ENCODE data around the gene UST.
"Not testable (repeated sequence)": the region's sequence is repeated elsewhere in the genome, so short reads cannot be mapped to it uniquely, and the experiment has no call there.

UST gene

DNA sequence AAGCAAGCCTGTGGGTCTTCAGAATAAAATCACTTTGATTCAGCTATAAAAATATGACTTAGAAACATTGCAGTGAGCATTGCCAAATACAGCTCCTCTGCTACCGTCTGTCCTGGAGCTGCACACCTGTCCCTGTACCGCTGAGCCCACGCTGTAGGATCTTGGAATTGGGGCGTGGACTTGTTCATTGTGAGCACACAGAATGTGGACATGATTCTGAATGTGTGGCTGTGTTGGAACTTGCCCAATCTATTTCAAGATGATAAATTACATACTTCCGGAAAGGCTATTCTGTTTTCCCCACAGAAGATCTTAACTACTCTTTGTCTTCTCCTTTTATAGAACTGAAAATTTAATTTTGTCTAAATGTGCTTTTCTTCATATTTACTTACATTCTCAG lies 107.3 kb downstream of the UST start:
- no peak overlapping the region for H3K4me3 ChIP-seq (ENCODE audit: low read depth, low read length)
- DNase-seq (ENCODE audit: low read depth): no peak
- TF ChIP-seq, protein P1, sequence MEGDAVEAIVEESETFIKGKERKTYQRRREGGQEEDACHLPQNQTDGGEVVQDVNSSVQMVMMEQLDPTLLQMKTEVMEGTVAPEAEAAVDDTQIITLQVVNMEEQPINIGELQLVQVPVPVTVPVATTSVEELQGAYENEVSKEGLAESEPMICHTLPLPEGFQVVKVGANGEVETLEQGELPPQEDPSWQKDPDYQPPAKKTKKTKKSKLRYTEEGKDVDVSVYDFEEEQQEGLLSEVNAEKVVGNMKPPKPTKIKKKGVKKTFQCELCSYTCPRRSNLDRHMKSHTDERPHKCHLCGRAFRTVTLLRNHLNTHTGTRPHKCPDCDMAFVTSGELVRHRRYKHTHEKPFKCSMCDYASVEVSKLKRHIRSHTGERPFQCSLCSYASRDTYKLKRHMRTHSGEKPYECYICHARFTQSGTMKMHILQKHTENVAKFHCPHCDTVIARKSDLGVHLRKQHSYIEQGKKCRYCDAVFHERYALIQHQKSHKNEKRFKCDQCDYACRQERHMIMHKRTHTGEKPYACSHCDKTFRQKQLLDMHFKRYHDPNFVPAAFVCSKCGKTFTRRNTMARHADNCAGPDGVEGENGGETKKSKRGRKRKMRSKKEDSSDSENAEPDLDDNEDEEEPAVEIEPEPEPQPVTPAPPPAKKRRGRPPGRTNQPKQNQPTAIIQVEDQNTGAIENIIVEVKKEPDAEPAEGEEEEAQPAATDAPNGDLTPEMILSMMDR (IDR thresholded peaks at IDR 0.05; ENCODE audit: low read depth, low read length, missing control alignments): no peak

DNA sequence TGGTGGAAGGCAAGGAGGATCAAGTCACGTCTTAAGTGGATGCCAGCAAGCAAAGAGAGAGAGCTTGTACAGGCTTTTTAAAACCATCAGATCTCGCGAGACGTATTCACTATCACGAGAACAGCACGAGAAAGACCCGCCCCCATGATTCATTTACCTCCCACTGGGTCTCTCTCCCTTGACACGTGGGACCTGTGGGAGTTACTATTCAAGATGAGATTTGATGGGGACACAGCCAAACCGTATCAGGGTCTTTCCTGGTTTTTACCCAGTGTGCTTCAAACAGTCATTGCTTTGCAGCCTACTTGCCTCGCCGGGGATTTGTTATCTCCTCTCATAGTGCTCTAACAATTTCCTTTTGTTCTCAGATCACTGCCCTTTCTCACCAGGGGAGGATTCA lies 108.2 kb downstream of the UST start:
- no peak overlapping the region for H3K4me3 ChIP-seq (ENCODE audit: low read depth, low read length)
- no peak for DNase-seq (ENCODE audit: low read depth)
- TF ChIP-seq, protein P1 (IDR thresholded peaks at IDR 0.05; ENCODE audit: low read depth, low read length, missing control alignments): no peak

DNA sequence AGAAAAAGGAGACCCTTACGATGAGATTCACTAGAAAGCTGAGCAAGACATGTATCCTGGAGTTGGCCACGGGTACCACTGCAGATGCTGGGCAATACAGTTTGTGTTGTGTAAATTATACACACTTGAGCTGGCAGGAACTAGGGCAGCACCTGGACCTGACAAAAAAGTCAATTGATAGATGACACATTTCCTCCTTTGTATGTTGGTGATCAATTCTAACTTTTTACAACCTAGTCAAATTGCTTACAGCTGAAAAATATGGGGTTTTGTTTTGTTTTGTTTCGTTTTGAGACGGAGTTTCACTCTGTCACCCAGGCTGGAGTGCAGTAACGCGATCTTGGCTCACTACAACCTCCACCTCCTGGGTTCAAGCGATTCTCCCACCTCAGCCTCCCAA lies 108.9 kb downstream of the UST start:
- DNase-seq (ENCODE audit: low read depth): no peak
- TF ChIP-seq, protein P1 (IDR thresholded peaks at IDR 0.05; ENCODE audit: low read depth, low read length, missing control alignments): no peak
- H3K4me3 ChIP-seq (ENCODE audit: low read depth, low read length): no peak overlapping the region

DNA sequence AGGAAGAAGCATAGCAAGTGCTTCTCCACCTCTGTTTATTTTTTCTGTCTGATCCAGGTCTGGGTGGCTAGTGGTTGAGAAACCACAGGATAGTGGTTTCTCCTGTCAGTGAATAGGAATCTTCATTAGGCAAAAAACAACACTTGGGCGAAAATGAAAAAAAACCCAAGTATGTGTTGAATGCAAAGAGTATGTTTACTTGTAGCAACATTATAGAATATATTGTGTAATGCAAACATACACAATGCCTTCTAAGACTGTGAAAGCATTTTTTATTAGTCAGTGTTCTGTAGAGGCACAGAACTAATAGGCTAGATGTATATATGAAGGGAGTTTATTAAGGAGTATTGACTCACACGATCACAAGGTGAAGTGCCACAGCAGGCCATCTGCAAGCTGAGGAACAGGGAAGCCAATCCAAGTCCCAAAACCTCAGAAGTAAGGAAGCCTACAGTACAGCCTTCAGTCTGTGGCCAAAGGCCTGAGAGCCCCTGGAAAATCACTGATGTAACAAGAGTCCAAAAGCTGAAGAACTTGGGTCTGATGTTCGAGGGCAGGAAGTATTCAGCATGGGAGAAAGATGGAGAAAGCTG lies 111.1 kb downstream of the UST start:
- no peak overlapping the region for H3K4me3 ChIP-seq (ENCODE audit: low read depth, low read length)
- no peak for DNase-seq (ENCODE audit: low read depth)
- TF ChIP-seq, protein P1 (IDR thresholded peaks at IDR 0.05; ENCODE audit: low read depth, low read length, missing control alignments): no peak

DNA sequence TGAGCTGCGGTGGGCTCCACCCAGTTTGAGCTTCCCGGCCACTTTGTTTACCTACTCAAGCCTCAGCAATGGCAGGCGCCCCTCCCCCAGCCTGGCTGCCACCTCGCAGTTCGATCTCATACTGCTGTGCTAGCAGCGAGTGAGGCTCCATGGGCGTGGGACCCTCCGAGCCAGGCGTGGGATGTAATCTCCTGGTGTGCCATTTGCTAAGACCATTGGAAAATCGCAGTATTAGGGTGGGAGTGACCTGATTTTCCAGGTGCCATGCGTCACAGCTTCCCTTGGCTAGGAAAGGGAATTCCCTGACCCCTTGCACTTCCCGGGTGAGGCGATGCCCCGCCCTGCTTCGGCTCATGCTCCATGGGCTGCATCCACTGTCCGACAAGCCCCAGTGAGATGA lies 117.3 kb downstream of the UST start:
- not testable (repeated sequence) for DNase-seq (ENCODE audit: low read depth); H3K4me3 ChIP-seq (ENCODE audit: low read depth, low read length)

DNA sequence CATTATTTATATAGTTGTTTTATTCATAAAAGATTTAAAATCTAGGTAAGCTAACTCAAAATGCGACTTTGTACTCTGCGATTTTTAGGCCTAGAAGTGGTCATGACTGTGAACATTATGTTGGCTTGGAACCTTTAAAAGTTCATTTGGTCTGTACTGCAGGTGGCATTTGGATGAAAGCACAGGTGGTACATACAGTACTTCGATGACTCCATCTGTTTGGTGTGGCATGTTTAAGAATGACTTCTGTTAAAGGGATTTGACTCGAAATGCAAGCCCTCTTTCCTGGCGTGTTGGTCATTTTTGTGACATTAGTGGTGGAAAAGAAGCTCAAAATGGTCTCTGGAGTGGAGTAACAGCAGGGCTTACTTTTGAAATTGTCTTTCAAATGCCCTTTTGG lies 118.1 kb downstream of the UST start:
- no peak overlapping the region for H3K4me3 ChIP-seq (ENCODE audit: low read depth, low read length)
- TF ChIP-seq, protein P1 (IDR thresholded peaks at IDR 0.05; ENCODE audit: low read depth, low read length, missing control alignments): no peak
- DNase-seq (ENCODE audit: low read depth): no peak

DNA sequence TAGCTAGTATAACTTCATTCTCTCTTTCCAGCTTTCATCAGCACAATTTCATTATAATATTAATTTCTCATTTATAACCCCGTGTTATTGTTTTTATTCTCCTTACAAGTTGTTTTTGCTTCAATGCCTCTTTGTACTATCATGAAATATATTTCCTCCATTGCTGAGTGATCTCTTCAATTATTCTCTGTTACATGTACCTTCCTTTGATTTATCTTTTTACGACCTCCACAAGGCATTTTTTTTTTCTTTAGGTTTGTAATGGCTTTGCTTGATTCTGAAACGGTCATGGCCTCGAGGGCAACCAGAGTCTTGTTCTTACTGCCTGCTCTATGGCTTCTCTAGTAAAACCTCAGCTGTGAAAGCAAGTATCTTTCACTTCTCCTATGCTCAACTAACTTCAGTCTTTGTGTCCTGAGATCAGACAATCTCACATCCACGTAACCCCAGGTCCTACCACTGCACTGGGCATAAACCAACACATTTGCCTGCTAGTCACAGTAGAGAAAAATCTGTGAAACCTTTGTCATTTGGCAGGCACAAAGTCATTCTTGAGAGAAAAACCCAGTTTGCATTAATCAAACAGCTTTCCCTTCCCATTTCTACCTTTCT lies 119.9 kb downstream of the UST start:
- H3K4me3 ChIP-seq (ENCODE audit: low read depth, low read length): no peak overlapping the region
- DNase-seq (ENCODE audit: low read depth): peak; percentile 68
- TF ChIP-seq, protein P1 (IDR thresholded peaks at IDR 0.05; ENCODE audit: low read depth, low read length, missing control alignments): no peak
